Hepatocyte (in vitro differentiated cells): ENCODE data around the gene SLC4A7. TPM values are rescaled to one million over a fixed set of nuclear protein-coding genes. Genes with fewer than 3 reads are reported as not detected.

Experiments
- DNase-seq: peaks from one replicate; pipeline ENCODE4 v3.0.0-alpha.2; 2016; ENCODE audit warnings: low spot score
- H2AFZ ChIP-seq: fragments of 200-600 bp; sonication (generic); 2 replicates; pipeline ENCODE4 v1.6.0; 2016; ENCODE audit warnings: antibody characterized with exemption, mild to moderate bottlenecking
- H3K27ac ChIP-seq: fragments of 200-600 bp; sonication (generic); 2 replicates; pipeline ENCODE4 v1.5.1; 2016; ENCODE audit warnings: mild to moderate bottlenecking
- H3K27me3 ChIP-seq: fragments of 200-600 bp; sonication (generic); 2 replicates; pipeline ENCODE4 v1.6.1; 2016
- H3K36me3 ChIP-seq: fragments of 200-600 bp; sonication (generic); replicated peaks from 2 replicates; pipeline ENCODE4 v1.5.1; 2016; ENCODE audit warnings: low read depth; ENCODE audit not compliant: insufficient read depth
- H3K4me1 ChIP-seq: fragments of 200-600 bp; sonication (generic); 2 replicates; pipeline ENCODE4 v1.5.1; 2016; ENCODE audit warnings: mild to moderate bottlenecking, moderate library complexity; ENCODE audit not compliant: insufficient read depth
- H3K4me2 ChIP-seq: fragments of 200-600 bp; sonication (generic); 2 replicates; pipeline ENCODE4 v1.6.0; 2016
- H3K4me3 ChIP-seq: fragments of 200-600 bp; sonication (generic); 2 replicates; pipeline ENCODE4 v1.5.1; 2016; ENCODE audit warnings: mild to moderate bottlenecking
- H3K79me2 ChIP-seq: fragments of 200-600 bp; sonication (generic); 2 replicates; pipeline ENCODE4 v1.6.0; 2017; ENCODE audit warnings: mild to moderate bottlenecking
- H3K9me2 ChIP-seq: fragments of 200-600 bp; sonication (generic); replicated peaks from 2 replicates; pipeline ENCODE4 v1.6.0; 2017; ENCODE audit warnings: mild to moderate bottlenecking; ENCODE audit not compliant: insufficient read depth
- H3K9me3 ChIP-seq: fragments of 200-600 bp; sonication (generic); 2 replicates; pipeline ENCODE4 v1.5.1; 2016; ENCODE audit warnings: low read depth, mild to moderate bottlenecking
- H4K20me1 ChIP-seq: fragments of 200-600 bp; sonication (generic); 2 replicates; pipeline ENCODE4 v1.6.0; 2016; ENCODE audit warnings: mild to moderate bottlenecking; ENCODE audit not compliant: insufficient read depth, poor library complexity, severe bottlenecking
- EZH2 ChIP-seq: fragments of 200-600 bp; sonication (generic); IDR thresholded peaks from 2 replicates; pipeline ENCODE4 v1.6.1; 2016; ENCODE audit warnings: antibody characterized with exemption, mild to moderate bottlenecking, borderline replicate concordance
- EZH2phosphoT487 ChIP-seq: fragments of 200-600 bp; sonication (generic); IDR thresholded peaks from one replicate; pipeline ENCODE4 v1.6.1; 2018; ENCODE audit warnings: antibody characterized with exemption, mild to moderate bottlenecking, low read depth, moderate library complexity; ENCODE audit not compliant: unreplicated experiment, severe bottlenecking
- WGBS: methylation state at CpG from one replicate; pipeline ENCODE4 v1.1.6; 2016; ENCODE audit warnings: low lambda C conversion rate; ENCODE audit errors: missing lambda C conversion rate; 5-methylcytosine and 5-hydroxymethylcytosine counted together
- polyA plus RNA-seq: library from polyadenylated mRNA; unstranded; fragments of >200 nt; fragmentation: Nextera tagmentation; extraction: Ambion mirVana; gene quantifications from 2 replicates; pipeline ENCODE4 v1.2.1, GENCODE V29; 2016
- total RNA-seq: library from RNA; depleted of rRNA; stranded (reverse); fragments of >200 nt; gene quantifications from 2 replicates; pipeline ENCODE4 v1.2.3, GENCODE V29; 2014
- TF ChIP-seq, protein P1 (sequence below): fragments of 200-600 bp; sonication (generic); IDR thresholded peaks from 2 replicates; pipeline ENCODE4 v1.5.1; 2016; ENCODE audit warnings: antibody characterized with exemption, mild to moderate bottlenecking; ENCODE audit not compliant: poor library complexity

SLC4A7 gene
- total and polyA plus RNA-seq, 2 experiments from 2014 or later, result 7.7 to 45.3 TPM

DNA sequence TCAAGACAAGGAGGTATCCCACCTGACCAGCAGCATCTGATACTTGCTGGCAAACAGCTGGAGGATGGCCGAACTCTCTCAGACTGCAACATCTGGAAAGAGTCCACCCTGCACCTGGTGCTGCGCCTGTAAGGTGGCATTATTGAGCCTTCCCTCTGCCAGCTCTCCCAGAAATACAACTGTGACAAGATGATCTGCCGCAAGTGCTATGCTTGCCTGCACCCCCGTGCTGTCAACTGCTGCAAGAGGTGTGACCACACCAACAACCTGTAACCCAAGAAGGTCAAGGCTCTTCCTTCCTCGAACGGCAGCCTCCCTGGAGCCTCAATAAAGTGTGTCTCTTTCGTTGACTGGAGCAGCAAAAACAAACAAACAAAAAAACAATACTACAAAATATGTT is 2.2 kb upstream of the SLC4A7 start:
- 95% methylated on average over 7 of the region's 7 CpGs for WGBS

DNA sequence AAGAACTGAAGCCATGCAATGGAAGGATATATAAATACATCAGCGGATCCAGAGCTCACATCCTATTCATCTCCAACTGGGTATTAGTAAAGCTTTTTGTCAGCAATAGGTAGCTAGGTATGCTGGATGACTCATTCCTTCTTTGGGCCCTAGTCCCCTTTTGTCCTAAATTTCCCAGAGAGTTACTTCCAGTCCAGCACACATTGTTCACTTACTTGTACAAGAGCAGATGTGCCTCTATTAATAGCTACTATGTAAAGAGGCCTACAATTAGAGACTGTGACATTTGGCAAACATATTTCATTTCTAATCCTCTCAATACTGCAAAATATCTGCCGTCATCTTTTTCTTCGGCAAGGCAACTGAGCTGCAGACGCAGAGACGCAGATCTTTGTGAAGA is 1.7 kb upstream of the SLC4A7 start:
- 93% methylated on average over 5 of the region's 5 CpGs for WGBS
- H3K9me3 ChIP-seq, result no peaks in the 10 kb centered on the region

More for the DNA sequence above, 2.2 kb upstream of the SLC4A7 start:
- H3K4me2 ChIP-seq, result no peak overlapping the region
- DNase-seq, result no peak
- H2AFZ ChIP-seq, result no peak overlapping the region
- no peak overlapping the region for H3K27ac ChIP-seq
- no peaks in the 10 kb centered on the region for H3K9me3 ChIP-seq
- H3K27me3 ChIP-seq, result no peaks in the 10 kb centered on the region
- H4K20me1 ChIP-seq, result peaks cover 10% of the 10 kb centered on the region
- peaks cover 16% of the 10 kb centered on the region for H3K79me2 ChIP-seq
- H3K36me3 ChIP-seq, result no peaks in the 10 kb centered on the region
- TF ChIP-seq EZH2, result no peak
- TF ChIP-seq EZH2phosphoT487, result no peak
- TF ChIP-seq, protein P1, sequence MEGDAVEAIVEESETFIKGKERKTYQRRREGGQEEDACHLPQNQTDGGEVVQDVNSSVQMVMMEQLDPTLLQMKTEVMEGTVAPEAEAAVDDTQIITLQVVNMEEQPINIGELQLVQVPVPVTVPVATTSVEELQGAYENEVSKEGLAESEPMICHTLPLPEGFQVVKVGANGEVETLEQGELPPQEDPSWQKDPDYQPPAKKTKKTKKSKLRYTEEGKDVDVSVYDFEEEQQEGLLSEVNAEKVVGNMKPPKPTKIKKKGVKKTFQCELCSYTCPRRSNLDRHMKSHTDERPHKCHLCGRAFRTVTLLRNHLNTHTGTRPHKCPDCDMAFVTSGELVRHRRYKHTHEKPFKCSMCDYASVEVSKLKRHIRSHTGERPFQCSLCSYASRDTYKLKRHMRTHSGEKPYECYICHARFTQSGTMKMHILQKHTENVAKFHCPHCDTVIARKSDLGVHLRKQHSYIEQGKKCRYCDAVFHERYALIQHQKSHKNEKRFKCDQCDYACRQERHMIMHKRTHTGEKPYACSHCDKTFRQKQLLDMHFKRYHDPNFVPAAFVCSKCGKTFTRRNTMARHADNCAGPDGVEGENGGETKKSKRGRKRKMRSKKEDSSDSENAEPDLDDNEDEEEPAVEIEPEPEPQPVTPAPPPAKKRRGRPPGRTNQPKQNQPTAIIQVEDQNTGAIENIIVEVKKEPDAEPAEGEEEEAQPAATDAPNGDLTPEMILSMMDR, result no peak
- no peaks in the 10 kb centered on the region for H3K9me2 ChIP-seq
- H3K4me3 ChIP-seq, result no peak overlapping the region
- peaks cover 6% of the 10 kb centered on the region for H3K4me1 ChIP-seq

GRCh38 chr3:27483117-27484014 is 818 bp downstream of the SLC4A7 start:
- TF ChIP-seq, protein P1, result no peak
- no peak for TF ChIP-seq EZH2
- no peak for TF ChIP-seq EZH2phosphoT487
- peak overlapping the region; percentile 76 for H3K4me3 ChIP-seq
- H3K27me3 ChIP-seq, result no peaks in the 10 kb centered on the region
- peaks cover 28% of the 10 kb centered on the region for H4K20me1 ChIP-seq
- peak overlapping the region; percentile 84 for H3K4me2 ChIP-seq
- H3K27ac ChIP-seq, result peak overlapping the region; percentile 95
- peaks cover 6% of the 10 kb centered on the region for H3K4me1 ChIP-seq
- peaks cover 46% of the 10 kb centered on the region for H3K79me2 ChIP-seq
- H3K36me3 ChIP-seq, result no peaks in the 10 kb centered on the region
- peak overlapping the region; percentile 43 for H2AFZ ChIP-seq
- H3K9me2 ChIP-seq, result no peaks in the 10 kb centered on the region
- under 1% methylated on average over 57 of the region's 75 CpGs for WGBS
- H3K9me3 ChIP-seq, result no peaks in the 10 kb centered on the region
- DNase-seq, result peak; percentile 69

More for the DNA sequence above, 1.7 kb upstream of the SLC4A7 start:
- Histone ChIP-seq H3K4me3 (no peak overlapping the region), H3K27me3 (no peaks in the 10 kb centered on the region), H2AFZ (no peak overlapping the region), H3K27ac (no peak overlapping the region), H4K20me1 (peaks cover 14% of the 10 kb centered on the region), H3K79me2 (peaks cover 21% of the 10 kb centered on the region), H3K4me2 (no peak overlapping the region), H3K4me1 (peaks cover 6% of the 10 kb centered on the region), H3K36me3 (no peaks in the 10 kb centered on the region), H3K9me2 (no peaks in the 10 kb centered on the region)
- TF ChIP-seq EZH2phosphoT487 (no peak), EZH2 (no peak)
- TF ChIP-seq, protein P1, result no peak
- DNase-seq, result no peak
